ENCODE measurements around the gene CCL3.
"Not testable (repeated sequence)": the region's sequence is repeated elsewhere in the genome, so short reads cannot be mapped to it uniquely, and the experiment has no call there.

CCL3 gene

GRCh38 chr17:36089888-36090836 lies at the start of gene CCL3:
Gene CCL3, minus strand, starts transcription at chr17:36090143. Its CDS starts 85 bp downstream, at chr17:36090058.
- no peak for DNase-seq (ENCODE audit: low read depth)

DNA sequence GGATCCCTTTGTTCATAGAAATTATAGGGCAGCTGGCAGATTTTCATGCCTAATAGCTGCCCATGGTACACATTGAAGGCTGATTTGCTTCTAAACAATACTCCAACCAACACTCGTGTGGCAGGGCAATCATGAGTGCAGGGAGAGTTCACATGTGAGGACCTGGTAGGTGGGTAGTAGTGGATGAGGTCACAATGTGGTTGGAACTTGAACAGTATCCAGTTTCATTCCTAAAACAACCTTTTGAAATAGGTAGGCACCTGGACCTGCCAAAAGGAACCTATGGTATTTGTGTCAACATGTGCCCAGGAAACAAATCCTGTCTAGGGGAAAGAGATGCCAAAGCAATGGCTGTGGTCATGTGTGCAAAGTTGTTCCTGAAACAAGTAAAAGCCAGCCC lies 46.5 kb upstream of the CCL3 start:
- DNase-seq (ENCODE audit: low read depth): no peak

DNA sequence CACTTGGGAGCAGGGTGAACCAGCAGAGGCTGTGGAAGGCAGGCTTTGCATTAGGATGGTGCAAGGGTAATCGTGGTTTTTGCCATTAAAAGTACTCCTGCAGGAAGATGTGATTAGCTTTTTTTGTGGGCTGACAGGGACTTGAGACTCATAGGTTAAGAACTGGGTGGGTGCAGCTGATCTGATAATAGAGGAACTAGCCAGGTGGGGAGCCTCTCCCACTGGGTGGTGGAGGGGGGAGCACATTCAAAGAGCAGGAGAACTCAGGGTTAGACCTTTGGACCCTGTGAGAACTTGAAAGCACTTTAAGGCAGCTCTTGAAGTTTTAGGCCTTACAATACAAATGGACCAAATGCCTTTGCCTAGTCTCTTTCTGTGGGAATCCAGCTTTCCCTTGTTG lies 46.1 kb upstream of the CCL3 start:
- no peak for DNase-seq (ENCODE audit: low read depth)

GRCh38 chr17:36135465-36135864 lies 45.5 kb upstream of the CCL3 start:
- DNase-seq (ENCODE audit: low read depth): no peak

DNA sequence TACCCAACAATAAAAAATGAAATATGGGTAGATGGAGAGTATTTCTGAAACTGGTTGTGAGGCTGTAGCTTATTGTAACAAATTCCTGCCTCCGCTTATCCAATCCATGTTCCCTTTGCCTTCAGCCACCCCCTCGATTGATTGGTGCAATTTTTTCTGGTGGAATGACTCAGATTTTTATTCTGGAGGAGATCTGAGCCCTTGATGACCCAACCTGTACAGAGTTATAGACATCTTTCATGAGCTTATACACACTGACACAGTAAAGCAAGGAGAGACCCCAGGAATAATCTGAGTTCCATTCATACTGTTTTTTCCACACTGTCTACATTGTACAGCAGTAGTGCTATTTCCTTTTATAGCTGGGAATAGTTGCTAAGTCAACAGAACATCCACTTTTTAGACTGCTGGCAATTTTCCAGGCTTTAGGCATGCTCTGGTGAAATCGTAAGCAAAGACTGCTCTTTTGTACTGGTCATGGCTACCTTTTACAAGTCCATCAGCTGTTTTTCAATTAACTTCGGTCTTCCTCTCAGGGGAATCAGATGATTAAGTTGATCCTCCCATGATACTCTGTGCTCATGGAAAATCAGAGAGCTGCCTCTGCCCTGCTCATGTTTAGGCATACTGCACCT lies 43.8 kb upstream of the CCL3 start:
- no peak for DNase-seq (ENCODE audit: low read depth)

- no peak for DNase-seq (ENCODE audit: low read depth)
These were observed 42.5 kb upstream of the CCL3 start for GRCh38 chr17:36132421-36132831.

GRCh38 chr17:36131931-36132330 lies 42.0 kb upstream of the CCL3 start:
- DNase-seq (ENCODE audit: low read depth): no peak

- no peak for DNase-seq (ENCODE audit: low read depth)
These were observed 41.5 kb upstream of the CCL3 start for GRCh38 chr17:36131421-36131820.

DNA sequence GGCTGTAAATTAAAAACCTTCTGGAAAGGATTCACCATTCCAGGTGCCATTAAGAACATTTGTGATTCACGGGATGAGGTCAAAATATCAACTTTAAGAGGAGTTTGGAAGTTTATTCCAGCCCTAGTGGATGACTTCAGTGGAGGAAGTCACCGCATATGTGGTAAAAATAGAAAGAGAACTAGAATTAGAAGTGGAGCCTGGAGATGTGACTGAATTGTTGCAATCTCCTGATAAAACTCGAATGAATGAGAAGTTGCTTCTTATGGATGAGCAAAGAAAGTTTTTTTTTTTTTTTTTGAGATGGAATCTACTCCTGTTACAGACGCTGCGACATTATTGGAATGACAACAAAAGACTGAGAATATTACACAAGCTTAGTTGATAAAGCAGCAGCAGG lies 40.4 kb upstream of the CCL3 start:
- no peak for DNase-seq (ENCODE audit: low read depth)

GRCh38 chr17:36129616-36130015 lies 39.7 kb upstream of the CCL3 start:
- no peak for DNase-seq (ENCODE audit: low read depth)

DNA sequence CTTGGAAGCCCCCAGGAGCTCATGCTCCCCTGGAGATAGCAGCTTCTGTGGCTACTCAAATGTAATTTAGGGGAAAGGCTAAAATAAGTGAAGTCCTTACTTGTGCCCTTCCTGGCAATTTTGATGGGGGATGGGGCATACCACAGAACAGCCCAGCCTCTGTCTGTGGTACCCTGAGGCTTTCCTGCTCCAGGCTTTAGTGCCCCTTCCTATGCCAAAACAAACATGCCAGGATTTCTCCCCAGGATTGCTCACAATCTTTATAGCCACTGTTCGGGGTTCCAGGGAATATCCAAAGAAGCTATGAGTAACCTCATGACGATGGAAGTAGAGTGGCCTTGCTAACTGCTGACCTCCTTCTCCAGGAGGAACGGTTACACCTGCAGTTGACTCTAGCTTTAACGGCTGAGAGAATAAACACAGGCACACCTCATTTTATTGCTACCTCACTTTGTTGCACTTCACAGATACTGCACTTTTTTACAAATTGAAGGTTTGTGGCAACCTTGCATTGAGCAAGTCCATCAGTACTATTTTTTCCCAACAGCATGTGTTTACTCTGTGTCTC lies 38.6 kb upstream of the CCL3 start:
- no peak for DNase-seq (ENCODE audit: low read depth)

GRCh38 chr17:36127911-36128310 lies 38.0 kb upstream of the CCL3 start:
- DNase-seq (ENCODE audit: low read depth): no peak

DNA sequence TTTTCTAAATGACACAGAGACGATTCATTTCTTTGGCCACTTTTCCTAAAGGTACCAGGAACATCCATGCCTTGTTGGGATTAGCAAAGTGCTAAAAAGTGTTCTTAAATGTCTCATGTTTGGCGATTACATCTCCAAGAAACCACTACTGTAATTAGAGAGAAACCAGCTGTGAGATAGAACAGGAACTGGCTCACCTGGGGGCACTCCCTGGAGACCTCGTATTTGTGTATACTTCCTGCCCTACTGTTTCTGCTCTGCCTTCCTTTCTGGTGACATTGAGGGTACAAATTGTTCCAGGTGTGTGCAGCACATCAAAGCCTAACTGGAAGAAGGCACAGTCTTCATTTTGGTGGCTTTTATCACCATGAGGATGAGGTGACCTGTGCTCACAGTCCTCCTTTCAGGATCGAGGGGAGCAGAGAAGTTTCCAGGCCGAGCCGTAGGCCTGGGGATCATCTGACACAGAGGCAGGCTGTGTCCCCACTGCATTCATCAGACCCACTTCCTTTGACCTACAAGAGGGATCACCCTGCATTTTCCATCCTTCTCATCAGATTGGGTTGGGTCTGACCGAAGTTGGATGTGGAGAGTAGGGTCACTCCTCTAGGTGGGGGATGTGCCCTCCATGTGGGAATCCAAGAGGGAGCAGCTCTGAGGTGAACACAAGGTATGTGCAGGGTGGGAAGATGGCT lies 37.4 kb upstream of the CCL3 start:
- DNase-seq (ENCODE audit: low read depth): no peak

GRCh38 chr17:36124879-36125824 lies 35.2 kb upstream of the CCL3 start:
- no peak for DNase-seq (ENCODE audit: low read depth)

DNA sequence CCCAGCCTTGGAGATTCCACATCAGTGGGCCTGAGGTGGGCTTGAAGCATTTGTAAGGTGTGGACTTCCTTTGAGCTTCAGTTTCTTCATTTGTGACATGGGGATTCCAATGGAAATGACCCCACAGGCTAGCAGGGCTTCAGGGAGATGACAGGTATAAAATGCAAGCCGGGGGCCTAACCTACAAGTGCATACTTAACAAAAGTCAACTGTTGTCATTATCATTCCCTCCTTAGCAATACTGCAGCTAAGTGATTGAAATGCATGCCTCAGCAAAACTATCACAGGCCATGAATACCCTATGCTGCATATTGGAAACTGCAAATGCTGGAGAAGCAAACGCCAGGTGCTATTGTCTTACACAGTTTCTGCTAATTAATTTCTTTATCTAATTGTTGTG lies 33.5 kb upstream of the CCL3 start:
- DNase-seq (ENCODE audit: low read depth): no peak

DNA sequence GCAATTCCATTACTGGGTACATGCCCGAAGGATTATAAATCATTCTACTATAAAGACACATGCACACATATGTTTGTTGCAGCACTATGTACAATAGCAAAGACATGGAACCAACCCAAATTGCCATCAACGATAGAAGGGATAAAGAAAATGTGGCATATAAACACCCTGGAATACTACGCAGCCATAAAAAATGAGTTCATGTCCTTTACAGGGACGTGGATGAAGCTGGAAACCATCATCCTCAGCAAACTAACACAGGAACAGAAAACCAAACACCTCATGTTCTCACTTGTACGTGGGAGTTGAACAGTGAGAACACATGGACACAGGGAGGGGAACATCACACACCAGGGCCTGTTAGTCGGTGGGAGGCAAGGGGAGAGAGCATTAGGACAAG lies 31.2 kb upstream of the CCL3 start:
- not testable (repeated sequence) for DNase-seq (ENCODE audit: low read depth)

GRCh38 chr17:36120221-36120620 lies 30.3 kb upstream of the CCL3 start:
- DNase-seq (ENCODE audit: low read depth): no peak

GRCh38 chr17:36118477-36119353 lies 28.8 kb upstream of the CCL3 start:
- no peak for DNase-seq (ENCODE audit: low read depth)

- no peak for DNase-seq (ENCODE audit: low read depth)
These were observed 27.8 kb upstream of the CCL3 start for GRCh38 chr17:36117505-36118382.

Data from activated T-helper 1 cell treated with Interleukin-2 at 50 U/mL for 16 hours (primary cell).